ENCODE data around the gene PPIH. TPM values are rescaled to one million over a fixed set of nuclear protein-coding genes. Genes with fewer than 3 reads are reported as not detected.
"Not testable (repeated sequence)": the region's sequence is repeated elsewhere in the genome, so short reads cannot be mapped to it uniquely, and the experiment has no call there.

PPIH gene
- total RNA-seq, 6 experiments from 2014 or later, result 8.1 to 14.9 (median 9.2) TPM

- WGBS (ENCODE audit: insufficient coverage, low coverage, low lambda C conversion rate, missing lambda C conversion rate), result 76% methylated on average over 2 of the region's 2 CpGs
- H3K4me3 ChIP-seq, result no peak overlapping the region
- TF ChIP-seq, protein P1, sequence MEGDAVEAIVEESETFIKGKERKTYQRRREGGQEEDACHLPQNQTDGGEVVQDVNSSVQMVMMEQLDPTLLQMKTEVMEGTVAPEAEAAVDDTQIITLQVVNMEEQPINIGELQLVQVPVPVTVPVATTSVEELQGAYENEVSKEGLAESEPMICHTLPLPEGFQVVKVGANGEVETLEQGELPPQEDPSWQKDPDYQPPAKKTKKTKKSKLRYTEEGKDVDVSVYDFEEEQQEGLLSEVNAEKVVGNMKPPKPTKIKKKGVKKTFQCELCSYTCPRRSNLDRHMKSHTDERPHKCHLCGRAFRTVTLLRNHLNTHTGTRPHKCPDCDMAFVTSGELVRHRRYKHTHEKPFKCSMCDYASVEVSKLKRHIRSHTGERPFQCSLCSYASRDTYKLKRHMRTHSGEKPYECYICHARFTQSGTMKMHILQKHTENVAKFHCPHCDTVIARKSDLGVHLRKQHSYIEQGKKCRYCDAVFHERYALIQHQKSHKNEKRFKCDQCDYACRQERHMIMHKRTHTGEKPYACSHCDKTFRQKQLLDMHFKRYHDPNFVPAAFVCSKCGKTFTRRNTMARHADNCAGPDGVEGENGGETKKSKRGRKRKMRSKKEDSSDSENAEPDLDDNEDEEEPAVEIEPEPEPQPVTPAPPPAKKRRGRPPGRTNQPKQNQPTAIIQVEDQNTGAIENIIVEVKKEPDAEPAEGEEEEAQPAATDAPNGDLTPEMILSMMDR (IDR thresholded peaks at IDR 0.05), result no peak
- TF ChIP-seq POLR2A (IDR thresholded peaks at IDR 0.05), result no peak
Measured at GRCh38 chr1:42680055-42680454, 21.8 kb downstream of the PPIH start.

DNA sequence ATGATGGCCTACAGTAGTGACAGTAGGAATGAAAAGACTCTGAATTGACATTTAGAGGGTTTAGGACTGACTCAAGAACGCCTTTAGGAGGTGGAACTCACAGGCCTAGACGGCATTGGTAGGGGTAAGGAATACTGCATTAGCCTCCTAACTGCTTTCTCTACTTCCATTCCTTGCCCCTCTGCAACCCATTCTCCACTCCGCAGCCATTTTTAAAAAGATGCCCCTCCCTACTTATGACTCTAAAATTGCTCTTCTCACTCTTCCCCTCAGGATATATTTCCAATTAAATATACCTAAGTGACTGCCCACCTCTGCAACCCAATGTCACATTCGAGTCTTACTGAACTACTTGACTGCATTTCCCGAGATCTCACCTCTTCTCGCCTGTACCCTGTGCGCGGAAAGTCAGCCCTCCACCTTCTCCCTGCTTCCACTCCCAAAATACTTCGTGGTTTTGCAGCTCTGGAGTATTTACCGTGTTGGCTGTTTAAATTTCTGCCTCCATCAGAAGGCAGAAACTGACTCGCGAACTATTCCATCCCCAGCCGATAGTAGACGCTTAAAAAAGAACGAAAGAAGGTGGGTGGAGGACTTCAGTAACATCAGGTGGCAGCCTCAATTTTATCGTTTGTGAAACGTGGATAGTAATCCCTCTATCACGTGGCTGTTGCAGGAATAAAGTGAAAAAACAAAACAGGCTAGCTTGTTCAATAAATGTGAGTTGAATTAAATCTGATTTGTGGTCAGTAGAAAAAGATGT is 22.9 kb downstream of the PPIH start:
- Histone ChIP-seq H3K9me3 (no peaks in the 10 kb centered on the region), H3K4me1 (peaks cover 0 to 37% (median 14%) of the 10 kb centered on the region in 4 donors), H3K36me3 (peaks cover 0 to 3% (median 0%) of the 10 kb centered on the region in 4 donors), H3K27me3 (no peaks in the 10 kb centered on the region), H3K4me3 (peak overlapping the region; percentile 68 to 80 (median 72)), H3K27ac (peak overlapping the region; percentile 74 to 83 (median 79))
- DNase-seq (no peak), ATAC-seq (peak in 2 of 4 donors; percentile 6 to 22)
- intact Hi-C loops (cut with DNase I), result no loop called here
- no peak for TF ChIP-seq POLR2A (IDR thresholded peaks at IDR 0.05)
- TF ChIP-seq, protein P1 (IDR thresholded peaks at IDR 0.05), result no peak
- WGBS (ENCODE audit: insufficient coverage, low coverage, low lambda C conversion rate, missing lambda C conversion rate), result 7% methylated on average over 18 of the region's 18 CpGs

More at GRCh38 chr1:42680055-42680454, 21.8 kb downstream of the PPIH start:
- Histone ChIP-seq H3K36me3 (peaks cover 0 to 5% (median 0%) of the 10 kb centered on the region in 4 donors), H3K9me3 (no peaks in the 10 kb centered on the region), H3K27me3 (no peaks in the 10 kb centered on the region), H3K27ac (no peak overlapping the region), H3K4me1 (peaks cover 0 to 26% (median 9%) of the 10 kb centered on the region in 4 donors)
- no peak for DNase-seq
- intact Hi-C loops (cut with DNase I), result no loop called here
- no peak for ATAC-seq

- Histone ChIP-seq H3K9me3 (no peaks in the 10 kb centered on the region), H3K4me3 (peak within 1 kb of the TSS; percentile 72 to 90 (median 80)), H3K36me3 (peaks cover 0 to 3% (median 0%) of the 10 kb centered on the region in 4 donors), H3K4me1 (peaks cover 0 to 45% (median 17%) of the 10 kb centered on the region in 4 donors), H3K27ac (peak within 1 kb of the TSS; percentile 74 to 90 (median 83)), H3K27me3 (no peaks in the 10 kb centered on the region)
- peak; percentile 95 to 98 (median 97) for DNase-seq
- intact Hi-C loops (cut with DNase I), result no loop called here
- ATAC-seq, result peak; percentile 94 to 98 (median 96)
- WGBS (ENCODE audit: insufficient coverage, low coverage, low lambda C conversion rate, missing lambda C conversion rate), result 1% methylated on average over 29 of the region's 54 CpGs
- peak; percentile 92 for TF ChIP-seq POLR2A (IDR thresholded peaks at IDR 0.05)
- TF ChIP-seq, protein P1 (IDR thresholded peaks at IDR 0.05), result no peak
Measured at GRCh38 chr1:42681741-42682483, 23.7 kb downstream of the PPIH start, which contains the start of gene YBX1. TSS of gene YBX1 (plus strand) at chr1:42682418. CDS start at chr1:42682566, 148 bp downstream.

GRCh38 chr1:42682484-42682738 is 24.2 kb downstream of the PPIH start:
- H3K27ac ChIP-seq, result peak overlapping the region; percentile 59 to 90 (median 73)
- peak overlapping the region; percentile 68 to 80 (median 72) for H3K4me3 ChIP-seq
- DNase-seq (peak in 1 of 3 donors; percentile 46), ATAC-seq (peak; percentile 2 to 39 (median 18))
- no CpG with 5 or more reads among the region's 33 CpGs for WGBS (ENCODE audit: insufficient coverage, low coverage, low lambda C conversion rate, missing lambda C conversion rate)
- H3K9me3 ChIP-seq; H3K36me3 ChIP-seq; intact Hi-C loops (cut with DNase I); H3K27me3 ChIP-seq: not testable (repeated sequence)
- H3K4me1 ChIP-seq, result peaks cover 0 to 46% (median 17%) of the 10 kb centered on the region in 4 donors
